ENCODE results near the gene PYGM.

PYGM gene

GRCh38 chr11:64720640-64721358 is 39.0 kb downstream of the PYGM start:
- Histone ChIP-seq H3K27ac (no peak overlapping the region), H3K4me3 (ENCODE audit: low read depth, low read length) (no peak overlapping the region), H3K27me3 (ENCODE audit: insufficient read depth, low read depth, severe bottlenecking) (peaks cover 12% of the 10 kb centered on the region), H3K36me3 (no peaks in the 10 kb centered on the region), H3K9me3 (ENCODE audit: severe bottlenecking) (no peaks in the 10 kb centered on the region)
- DNase-seq, result no peak
- TF ChIP-seq CTCF (IDR thresholded peaks at IDR 0.05; ENCODE audit: low read depth, low read length), result no peak

- TF ChIP-seq CTCF (IDR thresholded peaks at IDR 0.05; ENCODE audit: low read depth, low read length), result no peak
- Histone ChIP-seq H3K27me3 (ENCODE audit: insufficient read depth, low read depth, severe bottlenecking) (peaks cover 12% of the 10 kb centered on the region), H3K27ac (no peak overlapping the region), H3K9me3 (ENCODE audit: severe bottlenecking) (no peaks in the 10 kb centered on the region), H3K4me3 (ENCODE audit: low read depth, low read length) (no peak overlapping the region), H3K36me3 (no peaks in the 10 kb centered on the region)
- peak; percentile 64 for DNase-seq
These were observed 39.6 kb downstream of the PYGM start for GRCh38 chr11:64720167-64720566.

- no peak overlapping the region for H3K4me3 ChIP-seq (ENCODE audit: low read depth, low read length)
- H3K27me3 ChIP-seq (ENCODE audit: insufficient read depth, low read depth, severe bottlenecking), result peaks cover 14% of the 10 kb centered on the region
- H3K27ac ChIP-seq, result no peak overlapping the region
These were observed 40.4 kb downstream of the PYGM start for GRCh38 chr11:64719406-64719805.

GRCh38 chr11:64718780-64719124 is 41.0 kb downstream of the PYGM start:
- H3K27me3 ChIP-seq (ENCODE audit: insufficient read depth, low read depth, severe bottlenecking), result peaks cover 21% of the 10 kb centered on the region
- DNase-seq, result no peak
- no peak for TF ChIP-seq CTCF (IDR thresholded peaks at IDR 0.05; ENCODE audit: low read depth, low read length)

More at GRCh38 chr11:64719406-64719805, 40.4 kb downstream of the PYGM start:
- Histone ChIP-seq H3K9me3 (ENCODE audit: severe bottlenecking) (no peaks in the 10 kb centered on the region), H3K36me3 (no peaks in the 10 kb centered on the region)
- no peak for TF ChIP-seq CTCF (IDR thresholded peaks at IDR 0.05; ENCODE audit: low read depth, low read length)
- no peak for DNase-seq

GRCh38 chr11:64718084-64718779 is 41.5 kb downstream of the PYGM start:
- Histone ChIP-seq H3K27ac (no peak overlapping the region), H3K9me3 (ENCODE audit: severe bottlenecking) (no peaks in the 10 kb centered on the region), H3K27me3 (ENCODE audit: insufficient read depth, low read depth, severe bottlenecking) (peaks cover 22% of the 10 kb centered on the region), H3K4me3 (ENCODE audit: low read depth, low read length) (no peak overlapping the region), H3K36me3 (no peaks in the 10 kb centered on the region)
- no peak for TF ChIP-seq CTCF (IDR thresholded peaks at IDR 0.05; ENCODE audit: low read depth, low read length)
- no peak for DNase-seq

More at GRCh38 chr11:64718780-64719124, 41.0 kb downstream of the PYGM start:
- no peak overlapping the region for H3K27ac ChIP-seq
- H3K9me3 ChIP-seq (ENCODE audit: severe bottlenecking), result no peaks in the 10 kb centered on the region
- no peaks in the 10 kb centered on the region for H3K36me3 ChIP-seq
- no peak overlapping the region for H3K4me3 ChIP-seq (ENCODE audit: low read depth, low read length)
